ENCODE results near the gene NDUFV2. TPM values are rescaled to one million over a fixed set of nuclear protein-coding genes. Genes with fewer than 3 reads are reported as not detected.
A peak's percentile ranks its signal among the peaks of the same experiment; 100 is the strongest.

The NDUFV2 gene
- total RNA-seq, 2 experiments from 2014 or later = 222 to 302 TPM

DNA sequence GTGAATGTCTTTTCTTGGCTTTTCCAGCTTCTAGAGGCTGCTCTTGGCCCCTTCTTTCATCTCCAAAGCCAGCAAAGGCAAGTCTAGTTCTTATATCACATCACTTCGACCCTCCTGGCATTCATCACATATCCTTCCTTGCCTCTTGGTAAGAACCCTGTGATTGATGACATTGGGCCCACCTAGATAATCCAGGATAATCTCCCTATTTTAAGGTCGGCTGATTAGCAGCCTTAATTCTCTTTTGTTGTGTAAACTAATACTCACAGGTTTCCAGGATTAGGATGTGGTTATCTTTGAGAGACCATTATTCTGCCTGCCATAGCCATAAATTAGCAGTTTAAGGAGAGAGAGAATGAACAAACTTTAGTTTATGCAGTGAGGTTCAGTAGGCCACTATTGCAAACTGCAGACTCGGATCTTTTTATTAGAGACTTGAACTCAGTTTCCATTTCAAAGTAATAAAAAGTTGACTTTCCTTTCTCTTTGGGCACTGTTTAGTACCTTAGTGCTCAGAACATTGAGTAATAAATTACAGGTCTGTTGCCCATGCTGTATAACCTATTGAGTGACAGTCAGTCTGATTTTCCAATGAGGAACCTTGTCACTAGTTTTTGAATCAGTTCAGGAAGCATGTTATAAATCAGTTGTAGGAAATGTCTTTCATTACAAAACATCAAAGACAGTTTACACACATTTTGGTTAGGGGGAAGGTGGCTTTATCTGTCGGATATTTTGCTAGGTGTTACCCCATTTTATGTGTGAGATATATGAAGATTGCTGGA lies 4.5 kb downstream of the NDUFV2 start:
- H3K4me1 Mint-ChIP-seq = peaks cover 69% of the 10 kb centered on the region
- CTCF ChIA-PET = interaction anchor here (1.9 kb wide), 1 partner anchor 40 kb away, joined by 4 read pairs; no protein-coding TSS in a partner anchor

GRCh38 chr18:9108911-9109310 lies 6.4 kb downstream of the NDUFV2 start:
- no peak for DNase-seq
- CTCF ChIA-PET = interaction anchor here (1.2 to 4.6 kb wide), 4 partner anchors 12 to 35 kb away, joined by 3 to 16 read pairs (median 4); no protein-coding TSS in a partner anchor
- Mint-ChIP-seq H3K4me3 (peak overlapping the region; percentile 32), H3K27ac (peak overlapping the region; percentile 70), H3K36me3 (peaks cover 75% of the 10 kb centered on the region), H3K4me1 (peaks cover 82% of the 10 kb centered on the region), H3K27me3 (no peaks in the 10 kb centered on the region), H3K9me3 (ENCODE audit: low read depth) (no peaks in the 10 kb centered on the region)
- ATAC-seq = no peak

More for the DNA sequence above, 4.5 kb downstream of the NDUFV2 start:
- Mint-ChIP-seq H3K36me3 (peaks cover 73% of the 10 kb centered on the region), H3K4me3 (peak overlapping the region; percentile 88), H3K9me3 (ENCODE audit: low read depth) (no peaks in the 10 kb centered on the region), H3K27me3 (no peaks in the 10 kb centered on the region), H3K27ac (peak overlapping the region; percentile 97)
- ATAC-seq = no peak
- DNase-seq = no peak

- peak; percentile 28 for ATAC-seq
- CTCF ChIA-PET = interaction anchor here (0.9 to 4.6 kb wide), 6 partner anchors 11 to 36 kb away, joined by 3 to 16 read pairs (median 4); no protein-coding TSS in a partner anchor
- H3K27me3 Mint-ChIP-seq = no peaks in the 10 kb centered on the region
- peaks cover 69% of the 10 kb centered on the region for H3K36me3 Mint-ChIP-seq
- peaks cover 80% of the 10 kb centered on the region for H3K4me1 Mint-ChIP-seq
- H3K27ac Mint-ChIP-seq = peak overlapping the region; percentile 70
- no peak for DNase-seq
- no peaks in the 10 kb centered on the region for H3K9me3 Mint-ChIP-seq (ENCODE audit: low read depth)
- peak overlapping the region; percentile 32 for H3K4me3 Mint-ChIP-seq
Observed at GRCh38 chr18:9109523-9109922, 7.0 kb downstream of the NDUFV2 start.

- CTCF ChIA-PET = interaction anchor here (0.7 to 1.8 kb wide), 5 partner anchors 10 to 28 kb away, joined by 3 to 8 read pairs (median 3); no protein-coding TSS in a partner anchor
- DNase-seq (no peak), ATAC-seq (no peak)
- Mint-ChIP-seq H3K4me3 (peak overlapping the region; percentile 7), H3K9me3 (ENCODE audit: low read depth) (no peaks in the 10 kb centered on the region), H3K36me3 (peaks cover 53% of the 10 kb centered on the region), H3K27ac (peak overlapping the region; percentile 63), H3K27me3 (no peaks in the 10 kb centered on the region), H3K4me1 (peaks cover 76% of the 10 kb centered on the region)
Observed at GRCh38 chr18:9113468-9114149, 11.1 kb downstream of the NDUFV2 start.

GRCh38 chr18:9115984-9116383 lies 13.5 kb downstream of the NDUFV2 start:
- Mint-ChIP-seq H3K9me3 (ENCODE audit: low read depth) (no peaks in the 10 kb centered on the region), H3K36me3 (peaks cover 51% of the 10 kb centered on the region), H3K27ac (peak overlapping the region; percentile 93), H3K4me3 (peak overlapping the region; percentile 69), H3K27me3 (no peaks in the 10 kb centered on the region), H3K4me1 (peaks cover 78% of the 10 kb centered on the region)
- CTCF ChIA-PET = interaction anchor here (0.6 to 2.9 kb wide), 5 partner anchors 11 to 25 kb away, joined by 3 to 9 read pairs (median 8); partner anchors contain the start of genes ANKRD12 and NDUFV2
- no peak for ATAC-seq
- no peak for DNase-seq

GRCh38 chr18:9117980-9118841 lies 15.7 kb downstream of the NDUFV2 start:
- Mint-ChIP-seq H3K4me3 (peak overlapping the region; percentile 58), H3K9me3 (ENCODE audit: low read depth) (no peaks in the 10 kb centered on the region), H3K36me3 (peaks cover 44% of the 10 kb centered on the region), H3K27me3 (no peaks in the 10 kb centered on the region), H3K4me1 (peaks cover 72% of the 10 kb centered on the region), H3K27ac (peak overlapping the region; percentile 84)
- DNase-seq (no peak), ATAC-seq (peak; percentile 52)
- CTCF ChIA-PET = interaction anchor here (0.6 to 2.9 kb wide), 12 partner anchors 13 to 45 kb away, joined by 3 to 9 read pairs (median 4); partner anchors contain the start of gene ANKRD12

- DNase-seq = no peak
- no peaks in the 10 kb centered on the region for H3K27me3 Mint-ChIP-seq
- peak overlapping the region; percentile 15 for H3K4me3 Mint-ChIP-seq
- CTCF ChIA-PET = interaction anchor here (0.5 to 1.7 kb wide), 2 partner anchors 11 to 205 kb away, joined by 3 read pairs; no protein-coding TSS in a partner anchor
- H3K9me3 Mint-ChIP-seq (ENCODE audit: low read depth) = no peaks in the 10 kb centered on the region
- ATAC-seq = peak; percentile 43
- peak overlapping the region; percentile 63 for H3K27ac Mint-ChIP-seq
- peaks cover 63% of the 10 kb centered on the region for H3K4me1 Mint-ChIP-seq
- peaks cover 51% of the 10 kb centered on the region for H3K36me3 Mint-ChIP-seq
Observed at GRCh38 chr18:9120796-9121195, 18.3 kb downstream of the NDUFV2 start.

GRCh38 chr18:9123520-9123919 lies 21.0 kb downstream of the NDUFV2 start:
- ATAC-seq (no peak), DNase-seq (no peak)
- CTCF ChIA-PET = interaction anchor here (0.7 to 1.3 kb wide), 3 partner anchors 8 to 12 kb away, joined by 3 to 6 read pairs (median 3); no protein-coding TSS in a partner anchor
- peaks cover 60% of the 10 kb centered on the region for H3K36me3 Mint-ChIP-seq
- no peaks in the 10 kb centered on the region for H3K27me3 Mint-ChIP-seq
- no peak overlapping the region for H3K4me3 Mint-ChIP-seq
- no peaks in the 10 kb centered on the region for H3K9me3 Mint-ChIP-seq (ENCODE audit: low read depth)
- H3K4me1 Mint-ChIP-seq = peaks cover 49% of the 10 kb centered on the region
- no peak overlapping the region for H3K27ac Mint-ChIP-seq

DNA sequence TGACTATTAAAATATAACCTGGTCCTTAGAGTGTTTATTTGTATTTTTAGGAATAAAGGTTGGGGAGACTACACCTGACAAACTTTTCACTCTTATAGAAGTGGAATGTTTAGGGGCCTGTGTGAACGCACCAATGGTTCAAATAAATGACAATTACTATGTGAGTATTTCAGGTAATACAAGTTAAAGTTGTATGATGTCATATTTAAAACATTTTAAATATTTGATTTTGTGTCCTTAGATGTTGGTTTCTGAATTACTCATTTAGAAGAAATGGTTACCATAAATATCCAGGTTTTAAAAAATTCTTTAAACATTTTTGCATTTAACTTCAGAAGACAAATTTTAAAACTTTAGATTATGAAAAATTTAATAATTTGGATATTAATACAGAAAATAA lies 22.3 kb downstream of the NDUFV2 start:
- no peak for ATAC-seq
- CTCF ChIA-PET = interaction anchor here (1.2 to 1.6 kb wide), 2 partner anchors 12 to 15 kb away, joined by 3 to 6 read pairs; no protein-coding TSS in a partner anchor
- peaks cover 46% of the 10 kb centered on the region for H3K4me1 Mint-ChIP-seq
- DNase-seq = no peak
- no peak overlapping the region for H3K4me3 Mint-ChIP-seq
- H3K27me3 Mint-ChIP-seq = no peaks in the 10 kb centered on the region
- no peaks in the 10 kb centered on the region for H3K9me3 Mint-ChIP-seq (ENCODE audit: low read depth)
- peaks cover 63% of the 10 kb centered on the region for H3K36me3 Mint-ChIP-seq
- H3K27ac Mint-ChIP-seq = no peak overlapping the region

- H3K4me3 Mint-ChIP-seq = no peak overlapping the region
- H3K4me1 Mint-ChIP-seq = peaks cover 39% of the 10 kb centered on the region
- no peaks in the 10 kb centered on the region for H3K27me3 Mint-ChIP-seq
- H3K27ac Mint-ChIP-seq = no peak overlapping the region
- DNase-seq (no peak), ATAC-seq (no peak)
- no peaks in the 10 kb centered on the region for H3K9me3 Mint-ChIP-seq (ENCODE audit: low read depth)
- CTCF ChIA-PET = interaction anchor here (1.2 to 1.9 kb wide), 4 partner anchors 9 to 53 kb away, joined by 3 to 7 read pairs (median 6); no protein-coding TSS in a partner anchor
- peaks cover 63% of the 10 kb centered on the region for H3K36me3 Mint-ChIP-seq
Observed at GRCh38 chr18:9126337-9126736, 23.8 kb downstream of the NDUFV2 start.

DNA sequence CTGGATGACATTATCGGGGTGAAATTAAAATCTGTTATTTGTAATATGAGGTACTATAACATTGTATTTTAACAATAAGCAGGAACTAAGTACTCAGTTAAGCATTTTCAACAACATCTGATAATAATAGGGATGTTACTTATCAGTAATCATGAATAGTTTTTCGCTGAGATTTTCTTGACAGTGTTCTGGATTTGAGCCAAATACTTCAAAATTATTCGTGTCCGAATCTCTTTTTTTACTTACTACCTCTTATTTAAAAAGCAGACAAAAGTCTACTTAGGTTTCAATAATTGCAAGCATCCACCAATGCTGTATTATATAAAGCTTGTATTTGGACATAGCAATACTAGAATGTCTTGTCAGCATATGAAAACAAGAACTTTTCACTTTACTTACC lies 27.7 kb downstream of the NDUFV2 start:
- Mint-ChIP-seq H3K4me3 (no peak overlapping the region), H3K36me3 (peaks cover 69% of the 10 kb centered on the region), H3K4me1 (peaks cover 38% of the 10 kb centered on the region), H3K27ac (no peak overlapping the region), H3K27me3 (no peaks in the 10 kb centered on the region), H3K9me3 (ENCODE audit: low read depth) (no peaks in the 10 kb centered on the region)
- no peak for DNase-seq
- CTCF ChIA-PET = interaction anchor here (1.1 kb wide), 1 partner anchor 20 kb away, joined by 4 read pairs; no protein-coding TSS in a partner anchor
- ATAC-seq = no peak

DNA sequence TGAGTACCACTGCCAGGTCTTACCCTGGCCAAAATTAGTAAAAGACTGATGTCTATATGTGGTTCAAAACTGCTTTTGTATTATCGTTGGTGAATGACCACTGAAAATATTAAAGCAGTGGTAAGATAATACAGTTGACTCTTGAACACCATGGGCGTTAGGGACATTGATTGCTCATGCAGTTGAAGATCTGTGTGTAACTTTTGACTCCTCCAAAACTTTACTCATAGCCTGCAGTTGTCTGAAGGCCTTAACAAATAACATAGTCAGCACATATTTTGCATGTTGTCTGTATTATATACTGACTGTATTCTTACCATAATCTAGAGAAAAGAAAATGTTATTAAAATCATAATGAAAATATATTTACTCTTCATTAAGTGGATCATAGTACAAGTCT lies 28.3 kb downstream of the NDUFV2 start:
- Mint-ChIP-seq H3K36me3 (peaks cover 68% of the 10 kb centered on the region), H3K27ac (peak overlapping the region; percentile 36), H3K9me3 (ENCODE audit: low read depth) (no peaks in the 10 kb centered on the region), H3K27me3 (no peaks in the 10 kb centered on the region), H3K4me1 (peaks cover 40% of the 10 kb centered on the region), H3K4me3 (no peak overlapping the region)
- DNase-seq (no peak), ATAC-seq (no peak)
- CTCF ChIA-PET = no interaction called here

Measured in activated CD8-positive, alpha-beta memory T cell treated with anti-CD3 and anti-CD28 coated beads, Interleukin-2, amount 10 ng/mL, durations not matched to agents 7 days and 5 days (primary cell).